PC-3 (cell line): Measurements from ENCODE around the gene STXBP4.

ENCODE experiments used
- EZH2 ChIP-seq: fragments of 300-600 bp; sonication (generic); IDR thresholded peaks from one replicate; pipeline ENCODE4 v1.6.1; 2017; ENCODE audit warnings: antibody characterized with exemption, mild to moderate bottlenecking, low read length; ENCODE audit not compliant: unreplicated experiment
- EZH2phosphoT487 ChIP-seq: fragments of 300-600 bp; sonication (generic); IDR thresholded peaks from 2 replicates; pipeline ENCODE4 v1.6.1; 2018; ENCODE audit warnings: mild to moderate bottlenecking, antibody characterized with exemption, low read length, borderline replicate concordance
- TF ChIP-seq, protein P1 (sequence below): fragments of 300-600 bp; sonication (generic); conservative IDR thresholded peaks from 2 replicates; pipeline ENCODE4 v1.5.1; 2017; ENCODE audit warnings: antibody characterized with exemption, low read depth, mild to moderate bottlenecking, low read length

GRCh38 chr17:55040611-55041010 is 72.0 kb downstream of the STXBP4 start:
- no peak for TF ChIP-seq EZH2phosphoT487
- TF ChIP-seq, protein P1, sequence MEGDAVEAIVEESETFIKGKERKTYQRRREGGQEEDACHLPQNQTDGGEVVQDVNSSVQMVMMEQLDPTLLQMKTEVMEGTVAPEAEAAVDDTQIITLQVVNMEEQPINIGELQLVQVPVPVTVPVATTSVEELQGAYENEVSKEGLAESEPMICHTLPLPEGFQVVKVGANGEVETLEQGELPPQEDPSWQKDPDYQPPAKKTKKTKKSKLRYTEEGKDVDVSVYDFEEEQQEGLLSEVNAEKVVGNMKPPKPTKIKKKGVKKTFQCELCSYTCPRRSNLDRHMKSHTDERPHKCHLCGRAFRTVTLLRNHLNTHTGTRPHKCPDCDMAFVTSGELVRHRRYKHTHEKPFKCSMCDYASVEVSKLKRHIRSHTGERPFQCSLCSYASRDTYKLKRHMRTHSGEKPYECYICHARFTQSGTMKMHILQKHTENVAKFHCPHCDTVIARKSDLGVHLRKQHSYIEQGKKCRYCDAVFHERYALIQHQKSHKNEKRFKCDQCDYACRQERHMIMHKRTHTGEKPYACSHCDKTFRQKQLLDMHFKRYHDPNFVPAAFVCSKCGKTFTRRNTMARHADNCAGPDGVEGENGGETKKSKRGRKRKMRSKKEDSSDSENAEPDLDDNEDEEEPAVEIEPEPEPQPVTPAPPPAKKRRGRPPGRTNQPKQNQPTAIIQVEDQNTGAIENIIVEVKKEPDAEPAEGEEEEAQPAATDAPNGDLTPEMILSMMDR: no peak
- no peak for TF ChIP-seq EZH2
